AG04450 (cell line): ENCODE measurements around the gene ZNF749. TPM values are rescaled to one million over a fixed set of nuclear protein-coding genes. Genes with fewer than 3 reads are reported as not detected.

Experiments used
- CTCF ChIA-PET: fragments of 300-600, 350-600 bp; formaldehyde crosslinking; extraction: SDS; loops from one replicate; lab custom pipeline; 2022; ENCODE audit warnings: antibody characterized with exemption, inconsistent platforms; lab: Charles Lee
- POLR2A ChIA-PET: fragments of 350-600 bp; formaldehyde crosslinking; extraction: SDS; loops from one replicate; lab custom pipeline; 2021; ENCODE audit warnings: antibody characterized with exemption, inconsistent platforms; lab: Yijun Ruan, JAX
- DNase-seq: peaks from one replicate; pipeline ENCODE4 v3.0.0-alpha.2; 2011; ENCODE audit warnings: low read depth, low spot score
- H3K27ac ChIP-seq: one replicate; pipeline ENCODE4 v1.5.1; 2012; ENCODE audit warnings: low read depth, low read length, control low read depth
- H3K27me3 ChIP-seq: one replicate; pipeline ENCODE4 v1.6.0; 2012; ENCODE audit warnings: low read length; ENCODE audit not compliant: control insufficient read depth, insufficient read depth
- H3K4me3 ChIP-seq: 2 replicates; pipeline ENCODE4 v1.5.1; 2011; ENCODE audit warnings: mild to moderate bottlenecking, low read depth, low read length, control low read depth
- H3K9me3 ChIP-seq: 2 replicates; pipeline ENCODE4 v1.5.1; 2012; ENCODE audit warnings: low read length; ENCODE audit not compliant: control insufficient read depth, insufficient read depth
- CTCF ChIP-seq: IDR thresholded peaks from 2 replicates; pipeline ENCODE4 v1.5.1; 2011; ENCODE audit warnings: low read depth, low read length, control low read depth, inconsistent platforms
- polyA minus RNA-seq: library from RNA; depleted of rRNA, polyadenylated mRNA; stranded (reverse); fragments of >200 nt; gene quantifications from 2 replicates; pipeline ENCODE4 v1.2.3, GENCODE V29; 2011; rRNA and poly(A)+ RNA removed
- polyA plus RNA-seq: library from polyadenylated mRNA; depleted of rRNA; stranded (reverse); fragments of >200 nt; gene quantifications from 2 replicates; pipeline ENCODE4 v1.2.3, GENCODE V29; 2011; rRNA removed

ZNF749 gene
- polyA plus RNA-seq, result 7.4 and 9.7 TPM in 2 replicates
- polyA minus RNA-seq, result 9.9 and 12.5 TPM in 2 replicates

GRCh38 chr19:57435062-57435978, at the start of gene ZNF749:
Gene ZNF749, plus strand, starts transcription at chr19:57435325. Its CDS starts 254 bp downstream, at chr19:57435579.
- POLR2A ChIA-PET, result interaction anchor here (1.5 kb wide), 1 partner anchor 72 kb away, joined by 5 read pairs; the partner anchor contains the start of genes TRAPPC2B and ZNF547
- CTCF ChIA-PET, result no interaction called here
- H3K9me3 ChIP-seq, result peaks cover 21% of the 10 kb centered on the region

GRCh38 chr19:57389194-57389729, 45.9 kb upstream of the ZNF749 start:
- no peaks in the 10 kb centered on the region for H3K27me3 ChIP-seq
- H3K27ac ChIP-seq, result peak overlapping the region; percentile 55
- peak overlapping the region; percentile 21 for H3K4me3 ChIP-seq
- no peak for DNase-seq
- POLR2A ChIA-PET, result interaction anchor here (0.6 to 1.6 kb wide), 6 partner anchors 10 to 782 kb away, joined by 3 to 6 read pairs (median 4); partner anchors contain the start of genes TRAPPC2B and ZNF547
- H3K9me3 ChIP-seq, result no peaks in the 10 kb centered on the region; the same call in 1 of the 2 replicates
- TF ChIP-seq CTCF, result no peak
- CTCF ChIA-PET, result interaction anchor here (0.7 to 1.5 kb wide), 2 partner anchors 17 to 24 kb away, joined by 3 to 10 read pairs; no protein-coding TSS in a partner anchor

More at GRCh38 chr19:57435062-57435978, at the start of gene ZNF749:
- H3K27ac ChIP-seq, result peak within 1 kb of the TSS; percentile 52
- peak within 1 kb of the TSS; percentile 87 for H3K4me3 ChIP-seq
- TF ChIP-seq CTCF, result no peak
- H3K27me3 ChIP-seq, result no peaks in the 10 kb centered on the region
- peak; percentile 90 for DNase-seq

GRCh38 chr19:57389730-57390598, 45.2 kb upstream of the ZNF749 start, which contains the start of gene ZNF548:
Gene ZNF548, plus strand, starts transcription at chr19:57389854. Its CDS starts 246 bp downstream, at chr19:57390100.
- Histone ChIP-seq H3K9me3 (no peaks in the 10 kb centered on the region; the same call in 1 of the 2 replicates), H3K27me3 (no peaks in the 10 kb centered on the region), H3K27ac (peak within 1 kb of the TSS; percentile 98), H3K4me3 (peak within 1 kb of the TSS; percentile 93)
- DNase-seq, result peak; percentile 99
- TF ChIP-seq CTCF, result peak; percentile 31
- POLR2A ChIA-PET, result interaction anchor here (0.6 to 1.6 kb wide), 7 partner anchors 11 to 781 kb away, joined by 3 to 6 read pairs (median 3); partner anchors contain the start of genes TRAPPC2B, ZNF154 and ZNF547
- CTCF ChIA-PET, result interaction anchor here (0.7 to 1.5 kb wide), 2 partner anchors 16 to 24 kb away, joined by 3 to 10 read pairs; no protein-coding TSS in a partner anchor

- Histone ChIP-seq H3K27me3 (no peaks in the 10 kb centered on the region), H3K4me3 (no peak overlapping the region), H3K27ac (no peak overlapping the region), H3K9me3 (peaks cover 20% of the 10 kb centered on the region)
- DNase-seq, result no peak
- ChIA-PET CTCF (no interaction called here), POLR2A (no interaction called here)
- no peak for TF ChIP-seq CTCF
Observed at GRCh38 chr19:57395710-57396109, 39.4 kb upstream of the ZNF749 start.
